A549 (cell line): ENCODE results near the gene DOC2B.

Source experiments
- BHLHE40 ChIP-seq: IDR thresholded peaks from 2 replicates; pipeline ENCODE4 v1.6.1; 2012; ENCODE audit warnings: low read depth, low read length, inconsistent platforms
- CHD2 ChIP-seq: fragments of 150-350 bp; IDR thresholded peaks from 2 replicates; pipeline ENCODE4 v1.6.1; 2014; ENCODE audit warnings: low read length; ENCODE audit not compliant: partially characterized antibody
- EP300 ChIP-seq, 2 experiments: fragments of >200 bp; sonication (Bioruptor Twin); formaldehyde crosslinking; IDR thresholded peaks; 2 replicates in 1 of 2; 3 replicates in 1 of 2; pipeline ENCODE4 v1.6.1; 2016 to 2017
- MAZ ChIP-seq: fragments of 150-350 bp; IDR thresholded peaks from 2 replicates; pipeline ENCODE4 v1.6.1; 2014; ENCODE audit warnings: antibody characterized with exemption, low read depth, low read length, borderline replicate concordance
- PHF8 ChIP-seq: fragments of 200-600 bp; sonication (generic); IDR thresholded peaks from 2 replicates; pipeline ENCODE4 v1.6.1; 2016; ENCODE audit warnings: low read depth, mild to moderate bottlenecking, antibody characterized with exemption, moderate library complexity, borderline replicate concordance
- POLR2A ChIP-seq: IDR thresholded peaks from 2 replicates; pipeline ENCODE4 v1.6.1; 2012; ENCODE audit warnings: mild to moderate bottlenecking, low read length
- RAD21 ChIP-seq, 2 experiments: fragments of >200 bp in 1 of 2; sonication (Bioruptor Twin) in 1 of 2; formaldehyde crosslinking in 1 of 2; IDR thresholded peaks in 1 of 2; conservative IDR thresholded peaks in 1 of 2; 2 replicates in 1 of 2; 3 replicates in 1 of 2; pipeline ENCODE4 v1.6.1; 2012 to 2018; ENCODE audit warnings: inconsistent platforms in 1 of 2
- RARB ChIP-seq: fragments of 250-450 bp; sonication (Bioruptor Pico); IDR thresholded peaks from 2 replicates; pipeline ENCODE4 v1.8.0; 2021; ENCODE audit warnings: mild to moderate bottlenecking, moderate library complexity
- RCOR1 ChIP-seq: fragments of 150-350 bp; IDR thresholded peaks from 2 replicates; pipeline ENCODE4 v1.6.1; 2014; ENCODE audit warnings: antibody characterized with exemption, low read length, low read depth
- RFX5 ChIP-seq: fragments of 450-650 bp; IDR thresholded peaks from 2 replicates; pipeline ENCODE4 v1.7.1; 2014; ENCODE audit warnings: antibody characterized with exemption, mild to moderate bottlenecking, moderate library complexity
- ZFP36 ChIP-seq: fragments of 450-650 bp; IDR thresholded peaks from 2 replicates; pipeline ENCODE4 v1.6.1; 2014; ENCODE audit warnings: borderline replicate concordance; ENCODE audit not compliant: partially characterized antibody
- ZNF302 ChIP-seq: fragments of 250-450 bp; sonication (Bioruptor Pico); IDR thresholded peaks from 2 replicates; pipeline ENCODE4 v1.9.0; 2021; ENCODE audit warnings: inconsistent platforms, mild to moderate bottlenecking, moderate library complexity
- TF ChIP-seq, protein P1 (sequence below): fragments of >200 bp; sonication (Bioruptor Twin); formaldehyde crosslinking; IDR thresholded peaks from 3 replicates; pipeline ENCODE4 v1.5.1; 2016
- TF ChIP-seq, protein P2 (sequence below): fragments of 450-650 bp; IDR thresholded peaks from 2 replicates; pipeline ENCODE4 v1.6.1; 2014; ENCODE audit warnings: antibody characterized with exemption

DNA sequence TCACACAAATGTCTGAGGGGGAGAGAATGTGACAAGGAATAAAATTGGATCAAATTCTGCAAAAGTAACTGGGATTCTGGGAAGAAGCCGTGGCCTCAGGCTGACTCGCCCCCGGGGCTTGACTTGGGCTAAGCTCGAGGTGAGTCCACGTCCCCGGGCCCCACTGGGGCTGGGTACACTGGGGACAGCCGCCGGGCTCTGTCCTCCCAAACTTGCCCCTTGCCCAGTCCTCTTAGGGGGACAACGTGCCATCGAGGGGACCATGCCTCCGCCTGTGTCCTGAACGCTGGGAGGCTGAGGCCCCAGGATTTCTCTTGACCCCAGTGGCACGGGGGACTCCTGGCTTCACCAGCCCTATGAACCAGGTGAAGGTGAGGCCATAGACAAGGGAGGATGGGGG is 21.1 kb downstream of the DOC2B start:
- TF ChIP-seq ZFP36 (no peak), PHF8 (no peak), RFX5 (no peak), BHLHE40 (no peak), MAZ (no peak), EP300 (IDR thresholded peaks at IDR 0.05) (no peak), RAD21 (conservative IDR thresholded peaks at IDR 0.05 in 1 of 2, IDR thresholded peaks at IDR 0.05 in 1 of 2) (no peak), RARB (CRISPR knock-in tag) (no peak), POLR2A (no peak), ZNF302 (CRISPR knock-in tag) (no peak), CHD2 (no peak), RCOR1 (no peak)
- TF ChIP-seq, protein P1, sequence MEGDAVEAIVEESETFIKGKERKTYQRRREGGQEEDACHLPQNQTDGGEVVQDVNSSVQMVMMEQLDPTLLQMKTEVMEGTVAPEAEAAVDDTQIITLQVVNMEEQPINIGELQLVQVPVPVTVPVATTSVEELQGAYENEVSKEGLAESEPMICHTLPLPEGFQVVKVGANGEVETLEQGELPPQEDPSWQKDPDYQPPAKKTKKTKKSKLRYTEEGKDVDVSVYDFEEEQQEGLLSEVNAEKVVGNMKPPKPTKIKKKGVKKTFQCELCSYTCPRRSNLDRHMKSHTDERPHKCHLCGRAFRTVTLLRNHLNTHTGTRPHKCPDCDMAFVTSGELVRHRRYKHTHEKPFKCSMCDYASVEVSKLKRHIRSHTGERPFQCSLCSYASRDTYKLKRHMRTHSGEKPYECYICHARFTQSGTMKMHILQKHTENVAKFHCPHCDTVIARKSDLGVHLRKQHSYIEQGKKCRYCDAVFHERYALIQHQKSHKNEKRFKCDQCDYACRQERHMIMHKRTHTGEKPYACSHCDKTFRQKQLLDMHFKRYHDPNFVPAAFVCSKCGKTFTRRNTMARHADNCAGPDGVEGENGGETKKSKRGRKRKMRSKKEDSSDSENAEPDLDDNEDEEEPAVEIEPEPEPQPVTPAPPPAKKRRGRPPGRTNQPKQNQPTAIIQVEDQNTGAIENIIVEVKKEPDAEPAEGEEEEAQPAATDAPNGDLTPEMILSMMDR = no peak
- TF ChIP-seq, protein P2, sequence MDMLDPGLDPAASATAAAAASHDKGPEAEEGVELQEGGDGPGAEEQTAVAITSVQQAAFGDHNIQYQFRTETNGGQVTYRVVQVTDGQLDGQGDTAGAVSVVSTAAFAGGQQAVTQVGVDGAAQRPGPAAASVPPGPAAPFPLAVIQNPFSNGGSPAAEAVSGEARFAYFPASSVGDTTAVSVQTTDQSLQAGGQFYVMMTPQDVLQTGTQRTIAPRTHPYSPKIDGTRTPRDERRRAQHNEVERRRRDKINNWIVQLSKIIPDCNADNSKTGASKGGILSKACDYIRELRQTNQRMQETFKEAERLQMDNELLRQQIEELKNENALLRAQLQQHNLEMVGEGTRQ = no peak
